H9 (cell line): ENCODE results near the gene LSM3. TPM values are rescaled to one million over a fixed set of nuclear protein-coding genes. Genes with fewer than 3 reads are reported as not detected.
A peak's percentile ranks its signal among the peaks of the same experiment; 100 is the strongest.

ENCODE experiments used
- DNase-seq: peaks from one replicate; pipeline ENCODE4 v3.0.0-alpha.2; 2017
- H2AFZ ChIP-seq: one replicate; pipeline ENCODE4 v1.6.1; 2013; ENCODE audit warnings: mild to moderate bottlenecking, low read length, control low read depth, moderate library complexity
- H2AK5ac ChIP-seq: 2 replicates; pipeline ENCODE4 v1.6.1; 2013; ENCODE audit warnings: low read length, control low read depth, mixed read lengths; ENCODE audit not compliant: insufficient read length
- H2BK120ac ChIP-seq: one replicate; pipeline ENCODE4 v1.6.1; 2013; ENCODE audit warnings: low read depth, mild to moderate bottlenecking, low read length, control low read depth, inconsistent platforms; ENCODE audit not compliant: poor library complexity, severe bottlenecking
- H2BK12ac ChIP-seq: 2 replicates; pipeline ENCODE4 v1.6.1; 2013; ENCODE audit warnings: low read length, control low read depth, mixed read lengths, low read depth; ENCODE audit not compliant: insufficient read length
- H2BK15ac ChIP-seq: 2 replicates; pipeline ENCODE4 v1.6.1; 2013; ENCODE audit warnings: low read depth, low read length, control low read depth
- H2BK20ac ChIP-seq: one replicate; pipeline ENCODE4 v1.6.1; 2013; ENCODE audit warnings: low read depth, mild to moderate bottlenecking, low read length, control low read depth, inconsistent platforms; ENCODE audit not compliant: poor library complexity, severe bottlenecking
- H2BK5ac ChIP-seq: 2 replicates; pipeline ENCODE4 v1.6.1; 2013; ENCODE audit warnings: low read length, control low read depth, mixed read lengths; ENCODE audit not compliant: insufficient read length
- H3K14ac ChIP-seq: 2 replicates; pipeline ENCODE4 v1.6.1; 2013; ENCODE audit warnings: low read length, control low read depth; ENCODE audit not compliant: insufficient read depth
- H3K18ac ChIP-seq: 2 replicates; pipeline ENCODE4 v1.6.1; 2013; ENCODE audit warnings: low read depth, mild to moderate bottlenecking, mixed read lengths, low read length, control low read depth; ENCODE audit not compliant: insufficient read length
- H3K23ac ChIP-seq: 2 replicates; pipeline ENCODE4 v1.6.1; 2013; ENCODE audit warnings: low read length, control low read depth, mixed read lengths, low read depth; ENCODE audit not compliant: insufficient read length
- H3K23me2 ChIP-seq: 2 replicates; pipeline ENCODE4 v1.6.1; 2013; ENCODE audit warnings: low read depth, mild to moderate bottlenecking, mixed read lengths, low read length, control low read depth; ENCODE audit not compliant: insufficient read length, poor library complexity, severe bottlenecking
- H3K27ac ChIP-seq: 2 replicates; pipeline ENCODE4 v1.5.1; 2013; ENCODE audit warnings: low read length, control low read depth, mixed read lengths, low read depth; ENCODE audit not compliant: insufficient read length
- H3K27me3 ChIP-seq: 2 replicates; pipeline ENCODE4 v1.6.1; 2013; ENCODE audit warnings: low read length, control low read depth, inconsistent platforms; ENCODE audit not compliant: insufficient read depth
- H3K4ac ChIP-seq: 2 replicates; pipeline ENCODE4 v1.6.1; 2013; ENCODE audit warnings: low read depth, mild to moderate bottlenecking, control low read depth, inconsistent platforms, low read length, moderate library complexity
- H3K4me1 ChIP-seq: 2 replicates; pipeline ENCODE4 v1.6.1; 2013; ENCODE audit warnings: low read length, control low read depth, inconsistent platforms; ENCODE audit not compliant: insufficient read depth
- H3K4me2 ChIP-seq: 2 replicates; pipeline ENCODE4 v1.6.1; 2013; ENCODE audit warnings: low read length, control low read depth, mixed read lengths; ENCODE audit not compliant: insufficient read length, insufficient read depth
- H3K56ac ChIP-seq: 2 replicates; pipeline ENCODE4 v1.6.1; 2013; ENCODE audit warnings: low read depth, mild to moderate bottlenecking, mixed read lengths, low read length, control low read depth; ENCODE audit not compliant: insufficient read length
- H3K79me1 ChIP-seq: 2 replicates; pipeline ENCODE4 v1.6.1; 2013; ENCODE audit warnings: low read depth, mild to moderate bottlenecking, moderate library complexity, low read length, control low read depth, inconsistent platforms; ENCODE audit not compliant: insufficient read depth, poor library complexity, severe bottlenecking
- H3K79me2 ChIP-seq: 2 replicates; pipeline ENCODE4 v1.6.1; 2013; ENCODE audit warnings: low read length, control low read depth, inconsistent platforms; ENCODE audit not compliant: insufficient read depth
- H3K9ac ChIP-seq: 2 replicates; pipeline ENCODE4 v1.6.1; 2013; ENCODE audit warnings: low read length, control low read depth, mixed read lengths; ENCODE audit not compliant: insufficient read length; ENCODE audit errors: extremely low read depth
- H3K9me3 ChIP-seq: one replicate; pipeline ENCODE4 v1.6.1; 2013; ENCODE audit warnings: low read depth, low read length, inconsistent platforms; ENCODE audit not compliant: control insufficient read depth
- H3T11ph ChIP-seq: one replicate; pipeline ENCODE4 v1.6.1; 2013; ENCODE audit warnings: mild to moderate bottlenecking, low read length, control low read depth, inconsistent platforms
- H4K20me1 ChIP-seq: one replicate; pipeline ENCODE4 v1.6.1; 2013; ENCODE audit not compliant: control insufficient read depth, insufficient read length, insufficient read depth
- H4K5ac ChIP-seq: 2 replicates; pipeline ENCODE4 v1.6.1; 2013; ENCODE audit warnings: low read depth, mild to moderate bottlenecking, mixed read lengths, low read length, control low read depth; ENCODE audit not compliant: insufficient read length
- H4K8ac ChIP-seq: replicated peaks from 2 replicates; pipeline ENCODE4 v1.6.1; 2013; ENCODE audit warnings: low read length, control low read depth, mixed read lengths, low read depth; ENCODE audit not compliant: insufficient read length
- H4K91ac ChIP-seq: 2 replicates; pipeline ENCODE4 v1.6.1; 2013; ENCODE audit warnings: low read depth, mild to moderate bottlenecking, moderate library complexity, mixed read lengths, low read length, control low read depth; ENCODE audit not compliant: insufficient read length
- H3K27ac Mint-ChIP-seq, 3 experiments: 2 replicates in 2 of 3; 3 replicates in 1 of 3; pipeline ENCODE4 v1.8.0; 2020 to 2021; ENCODE audit warnings: mixed read lengths in 3 of 3, mild to moderate bottlenecking in 1 of 3, moderate library complexity in 1 of 3
- H3K27me3 Mint-ChIP-seq: 2 replicates; pipeline ENCODE4 v1.8.0; 2021; ENCODE audit warnings: low read depth, mild to moderate bottlenecking, moderate library complexity, mixed read lengths
- H3K36me3 Mint-ChIP-seq, 3 experiments: 2 replicates in 2 of 3; 3 replicates in 1 of 3; pipeline ENCODE4 v1.8.0; 2020 to 2021; ENCODE audit warnings: low read depth in 3 of 3, mixed read lengths in 3 of 3; ENCODE audit not compliant: insufficient read depth in 1 of 3
- H3K4me1 Mint-ChIP-seq, 2 experiments: 2 replicates each; pipeline ENCODE4 v1.8.0; 2020; ENCODE audit warnings: mixed read lengths in 2 of 2
- H3K4me3 Mint-ChIP-seq, 2 experiments: 2 replicates in 1 of 2; 3 replicates in 1 of 2; pipeline ENCODE4 v1.8.0; 2020 to 2021; ENCODE audit warnings: mild to moderate bottlenecking in 2 of 2, mixed read lengths in 2 of 2, moderate library complexity in 1 of 2
- H3K9me3 Mint-ChIP-seq, 2 experiments: 2 replicates in 1 of 2; 3 replicates in 1 of 2; pipeline ENCODE4 v1.8.0; 2020; ENCODE audit warnings: mild to moderate bottlenecking in 2 of 2, mixed read lengths in 2 of 2, moderate library complexity in 1 of 2
- CTCF ChIP-seq: fragments of 200-600 bp; sonication (generic); conservative IDR thresholded peaks from 3 replicates; pipeline ENCODE4 v1.8.0; 2021; ENCODE audit warnings: antibody characterized with exemption, mild to moderate bottlenecking
- WGBS: extraction: QIAGEN DNeasy Blood & Tissue Kit; methylation state at CpG from one replicate; pipeline ENCODE4 v1.1.7; 2013; ENCODE audit warnings: missing lambda C conversion rate, low lambda C conversion rate, mixed read lengths; ENCODE audit not compliant: insufficient read length; ENCODE audit errors: extremely low coverage; 5-methylcytosine and 5-hydroxymethylcytosine counted together
- total RNA-seq: library from RNA; stranded (reverse); gene quantifications from 2 replicates; pipeline ENCODE4 v1.2.1, GENCODE V29; 2021

LSM3 gene
- total RNA-seq, 1 experiment from 2014 or later = 24.4 TPM

GRCh38 chr3:14152233-14152962 lies 26.2 kb upstream of the LSM3 start:
- no peak overlapping the region for H2BK5ac ChIP-seq
- H3K4me3 Mint-ChIP-seq = no peak overlapping the region
- peak overlapping the region in 2 of 3 experiments; percentile 4 to 39; a peak in 3 of 7 replicates for H3K27ac Mint-ChIP-seq
- no peak overlapping the region for H2BK12ac ChIP-seq
- H3K27ac ChIP-seq = no peak overlapping the region
- H4K91ac ChIP-seq = no peak overlapping the region
- H4K20me1 ChIP-seq = no peaks in the 10 kb centered on the region
- H3K79me1 ChIP-seq = no peaks in the 10 kb centered on the region
- no peak overlapping the region for H3K4ac ChIP-seq
- no peak overlapping the region for H4K5ac ChIP-seq
- H3K27me3 ChIP-seq = no peaks in the 10 kb centered on the region
- H3K79me2 ChIP-seq = no peaks in the 10 kb centered on the region
- H2BK20ac ChIP-seq = no peak overlapping the region
- H3K9me3 Mint-ChIP-seq = no peaks in the 10 kb centered on the region
- no peak overlapping the region for H2BK15ac ChIP-seq
- peaks cover 7 to 17% of the 10 kb centered on the region in 2 experiments for H3K4me1 Mint-ChIP-seq
- H3K9ac ChIP-seq = no peak overlapping the region
- peak; percentile 28 for DNase-seq
- no peak overlapping the region for H3K4me2 ChIP-seq
- no peak overlapping the region for H3K56ac ChIP-seq
- WGBS = no CpG with 5 or more reads among the region's 11 CpGs
- H4K8ac ChIP-seq = no peak overlapping the region
- H3K18ac ChIP-seq = no peak overlapping the region
- peak; percentile 45; the same call in 2 of the 3 replicates for TF ChIP-seq CTCF
- no peak overlapping the region for H3K23ac ChIP-seq
- no peak overlapping the region for H3K14ac ChIP-seq
- H3K4me1 ChIP-seq = peaks cover 6% of the 10 kb centered on the region; the same call in 1 of the 2 replicates
- no peak overlapping the region for H2AK5ac ChIP-seq
- no peaks in the 10 kb centered on the region for H3K9me3 ChIP-seq
- no peak overlapping the region for H2BK120ac ChIP-seq
- no peaks in the 10 kb centered on the region for H3K27me3 Mint-ChIP-seq
- H3K36me3 Mint-ChIP-seq = peaks cover 11 to 60% (median 53%) of the 10 kb centered on the region in 3 experiments
- no peaks in the 10 kb centered on the region for H3K23me2 ChIP-seq
- no peak overlapping the region for H2AFZ ChIP-seq
- no peak overlapping the region for H3T11ph ChIP-seq
